Stimulated activated CD4-positive, alpha-beta T cell treated with anti-CD3 and anti-CD28 coated beads, Interleukin-15, amount 100 ng/mL, for 1 hour (primary cell): ENCODE results near the gene MYBBP1A.

Experiments used
- DNase-seq, 2 donors: peaks; one replicate each; pipeline ENCODE4 v3.0.0-alpha.2; 2020; ENCODE audit warnings: low read depth in 1 of 2, low spot score in 1 of 2

The MYBBP1A gene

DNA sequence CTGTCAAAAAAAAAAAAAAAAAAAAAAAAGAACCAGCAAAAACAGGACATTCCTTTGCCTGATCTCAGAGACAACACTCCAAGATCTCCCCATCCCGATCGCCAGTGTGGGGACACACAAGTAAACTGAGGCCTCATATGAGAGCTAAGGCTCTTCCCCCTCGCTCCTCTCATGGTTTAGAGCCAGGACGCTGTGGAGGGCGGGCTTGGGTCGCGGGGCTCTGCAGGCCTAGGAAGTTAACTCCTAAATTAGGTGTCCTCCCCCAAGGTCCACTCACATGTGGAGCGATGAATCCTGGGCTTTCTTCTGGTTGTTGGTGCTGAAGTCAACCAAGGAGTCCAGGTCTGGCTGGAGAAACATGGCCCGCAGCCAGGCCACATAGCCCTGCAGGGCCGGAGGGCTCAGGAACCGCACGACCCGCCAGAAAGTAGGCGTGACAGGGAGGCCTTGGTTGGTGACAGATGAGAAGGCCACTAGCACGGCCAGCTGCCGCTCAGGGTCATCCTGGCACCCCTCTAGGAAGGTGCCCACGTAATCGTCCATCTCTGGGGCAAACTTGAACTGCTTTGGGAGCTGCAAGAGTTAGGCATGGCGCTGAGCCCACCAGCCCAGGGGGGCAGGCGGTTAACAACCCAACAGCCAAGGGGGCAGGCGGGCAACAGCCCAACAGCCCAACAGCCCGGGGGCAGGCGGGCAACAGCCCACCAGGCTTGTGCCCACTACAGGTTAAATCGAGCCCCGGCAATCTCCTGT is 5.2 kb downstream of the MYBBP1A start:
- no peak for DNase-seq

- no peak for DNase-seq
Measured at GRCh38 chr17:4548721-4549531, 6.3 kb downstream of the MYBBP1A start.

GRCh38 chr17:4548061-4548461 is 7.1 kb downstream of the MYBBP1A start:
- DNase-seq, result no peak

DNA sequence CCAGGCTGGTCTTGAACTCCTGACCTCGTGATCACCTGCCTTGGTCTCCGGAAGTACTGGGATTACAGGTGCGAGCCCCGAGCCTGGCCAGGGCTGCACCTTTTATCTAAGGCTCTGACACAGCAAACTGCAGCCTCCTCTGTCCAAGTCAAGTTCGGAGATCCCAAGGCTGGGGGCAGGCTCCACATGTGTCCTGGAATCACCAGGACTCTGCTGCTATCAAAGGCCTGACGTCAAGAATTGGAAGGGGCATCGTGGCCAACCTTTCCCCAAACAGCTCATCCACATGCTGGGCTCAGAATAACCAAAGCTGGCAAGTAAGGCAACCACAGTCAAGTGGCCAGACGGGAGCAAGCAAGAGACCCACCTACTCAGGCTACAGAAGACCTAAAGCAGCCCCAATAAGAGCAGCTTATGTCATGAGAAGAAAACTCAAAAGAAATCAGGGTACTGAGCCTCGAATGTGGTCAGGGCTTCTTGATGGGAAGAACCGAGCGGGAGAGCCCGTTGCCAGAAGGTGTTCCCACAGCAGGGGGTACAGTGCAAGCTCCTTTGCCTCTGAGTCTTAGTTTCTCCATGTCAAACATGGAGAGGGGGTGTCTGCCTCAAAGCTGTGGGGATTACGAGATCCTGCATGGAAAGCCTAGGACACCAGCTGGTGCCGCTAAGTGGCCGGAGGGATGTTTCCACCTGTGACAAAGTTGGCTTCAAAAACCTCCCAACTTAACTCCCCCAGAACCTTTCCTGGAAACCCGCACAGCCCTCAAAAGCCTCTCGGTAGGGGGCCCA is 7.9 kb downstream of the MYBBP1A start:
- no peak for DNase-seq

- DNase-seq, result no peak
Measured at GRCh38 chr17:4545217-4545951, 9.8 kb downstream of the MYBBP1A start.

DNA sequence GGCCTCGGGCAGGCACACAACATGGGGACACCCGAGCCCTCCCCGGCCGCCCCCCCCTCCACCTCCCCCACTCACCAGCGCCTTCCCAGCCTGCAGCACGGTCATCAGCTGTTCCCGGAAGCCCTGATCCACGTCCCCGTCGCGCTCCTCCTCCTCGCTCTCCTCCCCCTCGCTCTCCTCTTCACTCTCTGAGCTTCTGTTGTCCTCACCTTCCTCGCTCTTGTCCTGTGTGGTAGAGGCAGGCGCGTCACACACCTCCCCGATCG is 10.3 kb downstream of the MYBBP1A start:
- no peak for DNase-seq

GRCh38 chr17:4544135-4544950 is 10.8 kb downstream of the MYBBP1A start:
- DNase-seq, result no peak

- DNase-seq, result no peak
Measured at GRCh38 chr17:4543557-4544026, 11.6 kb downstream of the MYBBP1A start.

- no peak for DNase-seq
Measured at GRCh38 chr17:4542726-4543191, 12.4 kb downstream of the MYBBP1A start.

DNA sequence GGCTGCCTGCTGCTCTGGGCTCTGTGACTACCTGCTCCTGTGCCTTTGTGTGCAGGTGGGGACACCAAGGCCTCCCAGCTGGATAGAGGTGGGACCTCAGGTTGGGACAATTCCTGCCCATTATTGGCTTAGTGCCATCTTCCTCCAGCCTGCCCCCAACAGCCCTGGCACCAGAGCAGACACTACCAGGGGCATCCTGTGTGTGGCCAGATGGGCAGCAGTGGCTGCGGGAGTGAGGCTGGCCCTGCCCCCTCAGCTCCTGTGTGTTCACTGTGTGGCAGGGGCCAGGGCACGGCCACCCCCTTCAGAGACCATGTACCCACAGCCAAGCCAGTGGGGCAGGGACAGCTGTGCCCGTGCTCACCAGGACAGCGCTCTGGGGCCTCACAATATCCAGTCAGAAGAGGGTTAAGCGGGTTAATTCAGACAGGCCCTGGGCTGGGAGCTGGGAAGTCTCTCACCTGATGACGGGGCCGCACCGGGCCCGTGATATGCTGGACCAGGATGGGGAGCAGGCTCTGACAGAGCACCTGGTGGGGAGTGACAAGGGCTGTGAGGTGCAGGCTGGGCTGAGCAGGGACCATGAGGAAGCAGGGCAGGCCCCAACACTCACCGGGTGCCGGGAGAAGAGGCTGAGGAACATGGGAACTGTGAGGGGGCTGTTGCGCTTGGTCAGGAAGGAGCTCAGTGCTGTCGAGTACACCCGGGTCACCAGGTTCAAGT is 13.0 kb downstream of the MYBBP1A start:
- DNase-seq, result no peak

DNA sequence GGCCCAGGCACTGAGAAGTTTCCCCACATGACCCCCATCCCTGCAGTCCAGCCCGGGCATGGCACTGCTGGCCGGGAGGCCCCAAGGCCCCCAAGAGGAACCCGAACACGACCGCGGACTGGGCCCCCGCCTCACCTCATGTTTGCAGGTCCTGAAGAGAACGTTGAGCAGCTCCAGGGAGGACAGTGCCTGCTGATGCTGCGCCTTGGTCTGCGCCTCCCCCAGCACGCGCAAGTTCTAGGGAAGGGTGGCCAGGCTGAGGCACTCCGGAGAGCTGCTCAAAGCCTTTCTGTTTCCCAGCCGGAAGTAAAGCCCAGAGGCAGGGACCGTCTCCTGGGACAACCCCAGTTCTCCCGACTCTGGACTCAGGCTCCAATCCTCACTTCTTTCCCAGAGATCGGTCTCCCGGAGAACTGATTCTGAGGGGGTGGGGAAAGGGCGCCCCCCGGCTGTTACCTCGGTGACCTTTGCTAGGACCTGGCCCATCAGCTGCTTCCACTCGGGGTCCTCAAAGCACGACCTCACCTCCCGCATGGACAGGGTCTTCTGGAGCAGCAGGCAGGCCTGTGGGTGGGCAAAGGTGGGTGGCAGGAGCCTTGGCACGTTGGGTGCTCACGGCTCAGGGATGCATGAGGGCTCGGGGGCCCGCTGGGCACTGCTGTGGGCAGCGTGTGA is 13.7 kb downstream of the MYBBP1A start:
- DNase-seq, result no peak

DNA sequence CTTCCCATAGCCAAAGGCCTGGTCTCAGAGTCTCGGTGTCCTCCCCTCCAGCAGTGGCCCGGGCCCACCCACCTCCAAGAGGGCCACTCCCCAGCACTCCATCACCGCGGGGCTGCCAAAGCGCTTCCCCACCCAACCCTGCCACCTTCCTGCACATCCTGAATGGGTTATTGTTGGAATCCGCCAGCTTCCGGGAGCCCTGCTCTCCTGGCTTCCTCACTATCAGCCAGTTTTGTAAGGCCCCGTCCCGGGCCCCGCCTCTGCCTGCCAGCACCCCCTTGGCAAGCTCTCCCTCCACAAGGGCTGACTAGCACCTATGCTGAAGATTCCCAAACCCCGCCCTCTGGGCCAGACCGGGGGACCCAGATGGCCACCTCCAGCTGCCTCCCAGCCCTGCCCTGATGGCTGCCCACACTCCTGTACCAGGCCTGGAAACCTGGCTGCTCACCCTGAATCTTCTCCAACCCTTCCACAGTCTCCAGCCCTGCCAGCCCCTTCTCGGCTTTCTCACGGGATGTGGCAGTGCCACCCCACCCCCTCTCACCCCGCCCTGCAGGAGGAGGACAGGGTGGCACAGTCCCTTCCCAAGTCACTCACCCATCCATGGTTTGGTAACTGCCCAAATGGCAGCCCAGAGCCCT is 14.4 kb downstream of the MYBBP1A start:
- DNase-seq, result no peak

DNA sequence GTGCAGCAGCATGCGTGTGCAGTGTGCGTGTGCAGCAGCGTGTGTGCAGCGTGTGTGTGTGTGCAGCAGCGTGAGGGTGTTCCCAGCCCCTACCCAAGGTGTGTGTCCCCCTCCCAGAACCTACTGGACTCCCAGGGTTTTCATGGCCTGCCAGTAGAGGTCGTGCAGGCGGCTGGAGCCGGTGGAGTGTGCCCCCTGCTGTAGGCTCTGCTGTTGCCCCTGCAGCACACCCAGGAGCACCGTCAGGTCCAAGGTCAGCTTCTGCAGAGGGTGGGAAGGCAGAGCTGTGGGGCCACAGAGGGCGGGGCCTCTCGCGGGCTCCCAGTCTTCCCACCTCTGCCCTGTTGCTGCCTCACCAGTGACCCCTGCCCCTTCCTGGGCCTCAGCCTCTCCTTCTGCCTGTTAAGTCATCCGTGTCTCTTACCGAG is 14.9 kb downstream of the MYBBP1A start:
- DNase-seq, result no peak

GRCh38 chr17:4539576-4540223 is 15.5 kb downstream of the MYBBP1A start:
- DNase-seq, result no peak

DNA sequence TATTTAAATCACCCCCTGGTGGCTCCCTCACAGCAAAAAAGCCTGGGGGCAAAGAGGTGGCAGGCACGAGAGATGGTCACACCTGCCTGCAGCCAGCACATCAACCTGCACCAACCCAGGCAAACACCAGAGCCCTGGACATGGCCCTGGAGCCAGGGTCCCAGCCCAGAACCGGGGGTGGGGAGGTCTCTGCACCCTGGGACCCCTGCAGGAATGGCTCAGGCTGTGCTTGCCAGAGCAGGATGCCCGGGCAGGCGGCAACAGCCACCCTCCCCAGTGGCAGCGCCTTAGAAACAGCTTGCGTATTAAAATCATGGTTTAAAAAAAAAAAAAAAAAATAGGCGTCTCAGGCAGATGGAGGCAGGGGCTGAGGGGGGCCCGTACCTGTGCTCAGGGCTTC is 16.2 kb downstream of the MYBBP1A start:
- DNase-seq, result no peak

DNA sequence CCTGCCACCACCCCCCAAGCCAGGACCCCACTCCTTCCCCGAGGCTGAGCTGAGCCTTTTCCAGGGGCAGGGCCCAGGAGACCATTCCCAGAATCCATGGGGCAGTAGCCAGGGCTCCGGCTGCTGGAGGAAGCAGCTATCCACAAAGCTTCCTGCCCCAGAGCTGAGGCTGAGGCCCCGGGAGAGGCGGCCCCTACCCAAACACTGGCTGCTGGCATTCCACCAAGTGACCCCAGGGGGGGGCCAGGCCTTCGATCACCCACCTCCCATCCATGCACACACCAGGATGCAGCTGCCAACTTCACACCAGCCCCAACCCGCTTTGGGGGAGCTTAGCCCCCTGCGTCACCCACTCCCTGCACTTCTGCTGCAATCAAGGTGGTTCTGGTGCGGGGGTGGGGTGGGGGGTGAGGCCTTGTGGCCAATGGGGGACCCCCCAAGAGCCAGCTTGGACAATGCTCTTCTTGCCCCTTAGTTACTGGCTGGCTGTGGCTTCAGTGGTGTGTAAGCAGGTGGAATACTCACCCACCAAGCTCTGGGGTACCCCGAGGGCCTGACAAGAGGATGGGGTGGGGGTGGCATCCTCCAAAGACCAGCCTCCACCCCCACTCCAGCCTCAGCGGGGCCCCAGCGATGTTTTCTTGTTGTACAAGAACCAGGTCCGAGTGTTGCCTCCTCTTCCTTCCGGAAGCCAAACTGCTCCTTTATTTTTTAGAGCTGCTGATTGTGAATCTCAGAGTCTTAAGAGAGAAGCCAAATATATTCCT is 16.8 kb downstream of the MYBBP1A start:
- no peak for DNase-seq
